HG03575 (cell line): ENCODE results near the gene MSMO1.
"Not testable (repeated sequence)": the region's sequence is repeated elsewhere in the genome, so short reads cannot be mapped to it uniquely, and the experiment has no call there.

Source experiments
- ATAC-seq: cut with Tn5 transposase; IDR thresholded peaks from one replicate; pipeline ENCODE4 v1.9.1; 2021; ENCODE audit not compliant: unreplicated experiment, insufficient number of reproducible peaks, low FRiP score; ENCODE audit errors: extremely low read depth

MSMO1 gene

GRCh38 chr4:165319030-165319429 lies 8.4 kb upstream of the MSMO1 start:
- no peak for ATAC-seq

- ATAC-seq, result no peak
Observed at GRCh38 chr4:165319509-165319908, 8.0 kb upstream of the MSMO1 start.

GRCh38 chr4:165324236-165324917 lies 3.1 kb upstream of the MSMO1 start:
- no peak for ATAC-seq

GRCh38 chr4:165324918-165325304 lies 2.6 kb upstream of the MSMO1 start:
- no peak for ATAC-seq

GRCh38 chr4:165325732-165326512 lies 1.5 kb upstream of the MSMO1 start:
- ATAC-seq, result no peak

GRCh38 chr4:165326831-165327210 lies 648 bp upstream of the MSMO1 start:
- ATAC-seq, result no peak

GRCh38 chr4:165328101-165328425 lies 594 bp downstream of the MSMO1 start:
- ATAC-seq, result no peak

- ATAC-seq, result no peak
Observed at GRCh38 chr4:165328708-165329107, 1.2 kb downstream of the MSMO1 start.

- no peak for ATAC-seq
Observed at GRCh38 chr4:165330071-165330470, 2.6 kb downstream of the MSMO1 start.

GRCh38 chr4:165330666-165331065 lies 3.2 kb downstream of the MSMO1 start:
- ATAC-seq, result no peak

GRCh38 chr4:165331359-165331758 lies 3.9 kb downstream of the MSMO1 start:
- ATAC-seq, result no peak

GRCh38 chr4:165331823-165332222 lies 4.4 kb downstream of the MSMO1 start:
- no peak for ATAC-seq

- no peak for ATAC-seq
Observed at GRCh38 chr4:165332502-165332901, 5.0 kb downstream of the MSMO1 start.

- no peak for ATAC-seq
Observed at GRCh38 chr4:165335163-165335703, 7.8 kb downstream of the MSMO1 start.

- no peak for ATAC-seq
Observed at GRCh38 chr4:165336743-165337142, 9.3 kb downstream of the MSMO1 start.

- not testable (repeated sequence) for ATAC-seq
Observed at GRCh38 chr4:165342340-165342739, 14.9 kb downstream of the MSMO1 start.

GRCh38 chr4:165343353-165344191 lies 16.1 kb downstream of the MSMO1 start:
- no peak for ATAC-seq

- no peak for ATAC-seq
Observed at GRCh38 chr4:165345666-165346417, 18.4 kb downstream of the MSMO1 start.
